ENCODE results near the gene GNAT2.
A peak's percentile ranks its signal among the peaks of the same experiment; 100 is the strongest.

The GNAT2 gene

DNA sequence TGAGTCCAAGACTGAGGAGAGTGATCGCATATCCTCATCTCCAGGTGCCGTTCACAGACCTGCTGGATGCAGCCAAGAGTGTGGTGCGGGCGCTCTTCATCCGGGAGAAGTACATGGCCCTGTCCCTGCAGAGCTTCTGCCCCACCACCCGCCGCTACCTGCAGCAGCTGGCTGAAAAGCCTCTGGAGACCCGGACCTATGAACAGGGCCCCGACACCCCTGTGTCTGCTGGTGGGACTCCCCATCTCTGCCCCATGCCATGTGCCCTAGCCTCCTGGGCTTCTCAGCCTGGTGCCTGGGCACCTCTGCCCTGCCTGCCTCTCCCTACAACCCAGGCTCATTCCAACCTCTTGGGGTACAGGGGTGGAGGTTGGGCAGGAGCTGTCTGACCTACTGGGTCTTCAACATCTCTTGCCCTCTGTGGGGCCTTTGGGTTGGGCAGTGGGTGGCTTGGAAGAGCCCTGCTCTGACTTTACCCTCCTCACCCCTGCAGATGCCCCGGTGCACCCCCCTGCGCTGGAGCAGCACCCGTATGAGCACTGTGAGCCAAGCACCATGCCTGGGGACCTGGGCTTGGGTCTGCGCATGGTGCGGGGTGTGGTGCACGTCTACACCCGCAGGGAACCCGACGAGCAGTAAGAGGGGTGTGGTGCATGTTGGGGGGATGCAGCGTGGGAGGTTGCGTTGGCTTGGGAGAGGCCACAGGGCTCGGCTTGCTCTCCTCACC lies 7.4 kb upstream of the GNAT2 start:
- DNase-seq = no peak

GRCh38 chr1:109625601-109626560 lies 6.5 kb upstream of the GNAT2 start:
- DNase-seq = peak; percentile 69

DNA sequence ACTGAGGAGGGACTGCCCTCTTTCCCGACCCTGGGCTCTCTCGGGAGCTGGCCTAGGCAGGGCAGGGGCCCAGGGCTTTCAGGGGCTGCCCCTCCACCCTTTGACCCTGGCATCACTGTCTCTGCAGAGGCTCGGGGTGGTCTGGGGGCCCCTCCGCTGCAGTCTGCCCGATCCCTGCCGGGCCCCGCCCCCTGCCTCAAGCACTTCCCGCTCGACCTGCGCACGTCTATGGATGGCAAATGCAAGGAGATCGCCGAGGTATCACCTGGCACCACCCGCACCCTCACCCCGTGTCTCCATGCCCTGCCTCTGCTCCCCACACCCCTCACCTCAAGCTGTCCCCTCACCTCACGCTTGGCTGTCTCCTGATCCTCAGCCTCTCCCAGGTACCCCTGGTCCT lies 5.8 kb upstream of the GNAT2 start:
- no peak for DNase-seq

- peak; percentile 62 for DNase-seq
Observed at GRCh38 chr1:109624201-109625010, 5.0 kb upstream of the GNAT2 start.

DNA sequence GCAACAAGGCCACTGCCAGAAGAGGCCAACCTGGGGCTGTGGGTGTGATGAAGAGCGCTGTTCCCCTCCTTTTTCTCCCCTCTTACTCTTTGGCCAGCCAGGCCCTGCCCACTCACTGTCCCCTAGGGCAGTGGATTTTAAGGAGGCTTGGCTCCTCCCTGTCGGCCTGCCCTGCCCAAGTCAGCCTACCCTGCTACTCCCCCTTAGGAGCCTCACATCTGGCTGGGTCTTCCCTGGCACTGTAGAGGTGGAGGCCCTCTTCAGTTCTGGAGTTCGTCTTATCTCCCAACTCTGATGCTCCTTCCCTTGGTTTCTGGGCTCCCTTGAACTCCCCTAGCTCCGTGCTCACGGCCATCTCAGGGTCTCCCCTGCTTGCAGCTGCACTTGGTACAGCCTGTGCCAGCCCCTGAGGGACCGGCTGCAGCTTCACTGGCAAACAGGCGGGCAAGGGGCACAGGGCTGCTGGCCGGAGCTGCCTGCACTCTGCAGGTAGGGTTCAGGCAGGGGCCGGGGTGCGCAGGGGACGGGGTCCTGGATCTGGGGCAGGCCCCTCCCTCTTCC lies 4.3 kb upstream of the GNAT2 start:
- DNase-seq = no peak

- no peak for DNase-seq
Observed at GRCh38 chr1:109622895-109623294, 3.5 kb upstream of the GNAT2 start.

DNA sequence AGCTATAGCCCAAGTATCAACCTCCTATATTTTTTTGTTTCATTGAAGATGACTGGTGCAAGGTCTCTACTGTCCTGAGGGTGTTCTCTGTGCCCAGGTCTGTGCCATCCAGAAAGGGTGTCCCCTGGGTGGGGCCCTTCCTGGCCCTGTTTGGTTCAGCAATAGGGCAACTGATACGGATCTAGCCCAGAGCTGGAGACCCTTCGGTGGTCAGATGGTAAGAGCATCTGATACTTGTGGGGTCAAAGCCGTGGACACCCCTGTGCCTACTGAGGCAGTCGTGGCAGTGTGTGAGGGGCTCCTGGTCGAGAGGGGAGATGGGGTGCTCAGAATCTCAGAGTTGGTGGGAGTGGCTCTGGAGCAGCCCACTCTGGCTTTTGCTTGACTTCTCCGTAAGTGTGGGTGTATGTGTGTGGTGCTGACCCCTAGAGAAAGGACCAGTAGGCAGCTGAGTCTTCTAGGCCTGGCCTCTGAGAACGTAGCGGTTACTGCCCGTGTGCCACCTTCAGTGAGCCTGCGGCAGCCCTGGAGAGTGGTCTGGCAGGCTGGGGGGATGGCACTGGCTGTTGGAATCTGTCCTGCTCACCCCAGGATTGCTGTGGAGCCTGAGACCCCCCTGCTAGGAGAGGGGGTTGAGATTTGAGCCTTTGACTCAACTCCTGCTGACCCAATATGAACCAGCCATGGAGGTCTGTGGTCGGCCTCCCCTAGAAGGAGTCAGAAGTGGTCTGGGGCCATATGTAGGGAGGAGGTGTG lies 2.9 kb upstream of the GNAT2 start:
- DNase-seq = no peak

DNA sequence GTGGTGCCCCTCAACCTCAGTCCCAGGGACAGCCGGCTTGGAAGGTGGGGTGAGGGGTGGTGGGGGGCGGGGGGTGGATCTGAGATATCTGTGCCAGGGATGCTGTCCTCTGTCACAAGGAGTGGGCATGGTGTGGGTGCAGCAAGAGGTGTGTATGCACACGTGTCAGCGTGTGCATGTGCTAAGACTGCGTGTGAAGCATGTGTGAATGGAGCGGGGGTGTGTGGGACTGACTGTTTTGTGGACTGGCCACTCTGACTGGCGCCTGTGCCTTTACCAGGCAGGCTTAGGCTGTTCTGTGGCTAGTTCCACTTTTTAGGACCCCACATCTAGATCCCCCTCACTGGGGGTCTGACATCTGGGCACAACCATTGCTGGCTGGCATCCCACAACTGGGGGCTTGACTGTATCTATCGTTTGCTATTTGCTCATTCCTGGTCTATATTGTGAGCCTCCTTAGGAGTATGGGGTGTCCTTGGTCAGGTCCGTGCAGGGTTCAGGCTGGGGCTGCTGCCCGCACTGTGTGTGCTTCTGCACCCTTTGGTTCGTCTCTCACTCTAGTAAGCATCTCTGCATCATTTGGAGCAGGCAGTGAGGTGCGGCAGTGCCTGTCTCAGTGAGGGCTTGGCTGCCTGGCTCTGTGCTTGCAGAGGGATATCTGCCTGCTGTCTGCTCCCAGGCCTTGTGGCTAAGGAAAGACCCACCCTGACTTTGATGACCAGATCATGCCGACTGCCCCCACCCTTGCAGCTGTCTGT lies 2.1 kb upstream of the GNAT2 start:
- DNase-seq = no peak

GRCh38 chr1:109620841-109621286 lies 1.4 kb upstream of the GNAT2 start:
- peak; percentile 95 for DNase-seq

DNA sequence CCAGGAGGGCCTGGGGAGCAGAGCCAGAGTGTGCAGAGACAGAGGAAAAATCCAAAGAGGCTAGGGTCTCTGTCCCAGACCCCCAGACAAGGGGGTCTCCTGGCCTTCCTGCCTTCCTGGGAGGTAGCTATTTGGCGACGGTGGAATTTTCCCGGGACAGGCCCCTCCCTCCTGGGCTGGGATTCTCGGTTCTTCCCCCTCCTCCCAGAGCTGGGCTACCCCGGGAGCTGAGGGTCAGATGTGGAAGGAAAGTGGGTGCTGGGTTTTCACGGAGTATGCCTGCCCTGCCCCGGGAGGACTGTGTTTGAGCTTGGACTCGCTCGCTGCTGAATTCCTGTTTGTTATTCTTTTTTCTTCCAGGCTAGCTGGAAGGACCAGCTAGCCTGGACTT lies 980 bp upstream of the GNAT2 start:
- DNase-seq = peak; percentile 72

DNA sequence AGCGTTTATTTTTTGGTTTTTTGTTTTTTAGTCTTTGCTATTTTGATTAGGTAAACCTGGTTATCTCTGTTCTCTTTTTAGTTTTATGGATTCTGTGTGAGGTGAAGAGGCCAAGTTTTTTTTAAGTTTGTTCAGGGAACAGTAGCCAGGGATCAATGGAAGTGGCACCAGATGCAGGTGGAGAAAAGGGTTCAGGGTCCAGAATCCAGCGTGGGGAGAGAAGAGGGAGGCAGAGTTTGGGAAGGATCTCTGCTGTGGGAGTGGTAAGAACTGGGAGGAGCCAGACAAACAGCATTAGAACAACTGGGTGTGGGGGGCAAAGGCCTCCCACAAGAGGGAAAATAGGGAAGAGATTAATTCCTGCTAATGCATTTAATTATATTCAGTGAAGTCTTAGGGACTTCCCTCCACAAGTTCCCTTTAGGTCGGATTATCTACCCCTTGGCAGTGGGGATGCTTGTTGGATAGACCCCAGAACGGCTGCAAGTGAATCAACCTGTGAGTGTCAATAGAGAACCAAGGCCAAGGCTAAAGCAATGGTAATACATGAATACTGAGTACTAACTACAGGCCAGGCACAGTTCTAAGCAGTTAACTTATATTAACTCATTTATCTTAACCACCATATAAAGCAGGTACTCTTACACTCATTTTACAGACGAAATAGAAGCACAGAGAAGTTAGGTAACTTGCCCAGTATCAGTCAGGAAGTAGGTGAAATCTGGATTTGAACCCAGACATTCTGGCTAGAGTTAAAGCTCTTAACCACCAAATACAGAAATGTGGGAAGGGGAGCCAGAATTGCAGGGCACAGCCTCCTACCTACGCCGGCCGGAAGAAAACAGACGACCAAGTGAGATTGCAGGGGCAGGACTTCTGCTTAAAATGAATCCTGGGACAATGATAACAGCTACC lies 498 bp downstream of the GNAT2 start:
- DNase-seq = no peak

DNA sequence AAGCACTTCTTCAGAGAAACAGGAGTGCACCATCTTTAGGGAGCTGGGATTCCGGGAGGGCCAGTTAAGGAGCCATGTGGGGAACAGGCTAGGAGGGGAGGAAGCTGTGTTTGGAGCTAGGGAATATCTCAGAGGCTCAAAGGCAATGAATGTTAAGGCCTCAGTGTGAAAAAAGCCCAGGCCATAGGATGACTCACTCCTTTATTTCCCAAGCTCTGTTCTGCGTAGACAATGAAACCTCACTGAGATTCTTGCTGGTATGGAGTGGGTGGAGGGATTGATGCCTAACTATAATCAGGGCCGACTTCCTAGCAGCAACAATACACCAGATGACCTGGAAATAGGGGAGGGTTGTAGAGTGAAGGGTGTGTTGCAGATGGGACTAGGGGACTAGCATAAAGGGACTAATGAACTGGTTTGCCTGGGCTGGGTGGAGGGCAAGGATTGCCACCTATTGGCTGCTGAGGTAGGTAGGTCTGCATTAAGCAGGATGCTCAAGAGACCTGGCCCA lies 2.1 kb downstream of the GNAT2 start:
- DNase-seq = no peak

DNA sequence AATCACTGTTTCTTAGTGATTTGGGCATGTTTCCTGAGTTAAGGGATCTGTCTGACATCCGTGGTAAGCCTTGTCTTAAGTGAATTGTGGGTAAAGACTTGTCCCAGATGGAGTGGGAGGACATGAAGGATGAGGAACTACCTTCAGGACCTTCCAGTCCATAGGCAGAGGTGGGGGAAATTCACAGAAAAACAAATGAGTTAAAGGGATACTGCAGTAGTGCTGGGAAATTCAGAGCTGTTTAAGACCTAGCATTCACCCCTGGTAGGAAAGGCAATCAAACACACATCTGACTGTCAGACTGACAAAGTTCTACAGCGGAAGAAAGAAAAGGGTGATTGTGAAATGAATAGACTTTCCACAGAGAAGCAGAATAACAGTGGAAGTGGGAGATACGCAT lies 3.0 kb downstream of the GNAT2 start:
- no peak for DNase-seq

DNA sequence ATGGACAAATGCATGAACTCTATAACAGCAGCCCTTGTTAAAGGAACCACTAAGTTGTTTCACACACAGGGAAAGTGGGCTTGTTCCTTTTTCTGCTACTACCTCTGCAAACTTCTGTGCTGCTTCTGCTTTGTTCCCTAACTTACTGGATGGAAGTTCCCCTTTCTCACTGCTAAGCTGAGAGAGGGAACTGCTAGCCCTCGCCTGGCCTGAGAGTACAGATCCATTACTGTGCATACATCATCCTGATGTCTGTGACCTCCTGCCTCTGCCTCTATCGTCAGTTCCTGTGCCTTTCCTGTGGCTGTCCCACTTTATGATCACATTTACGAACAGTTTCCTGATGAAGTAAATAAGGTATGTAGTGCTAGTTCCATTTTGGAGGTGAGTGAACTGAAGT lies 3.5 kb downstream of the GNAT2 start:
- no peak for DNase-seq

- DNase-seq = no peak
Observed at GRCh38 chr1:109613361-109614147, 5.9 kb downstream of the GNAT2 start.

DNA sequence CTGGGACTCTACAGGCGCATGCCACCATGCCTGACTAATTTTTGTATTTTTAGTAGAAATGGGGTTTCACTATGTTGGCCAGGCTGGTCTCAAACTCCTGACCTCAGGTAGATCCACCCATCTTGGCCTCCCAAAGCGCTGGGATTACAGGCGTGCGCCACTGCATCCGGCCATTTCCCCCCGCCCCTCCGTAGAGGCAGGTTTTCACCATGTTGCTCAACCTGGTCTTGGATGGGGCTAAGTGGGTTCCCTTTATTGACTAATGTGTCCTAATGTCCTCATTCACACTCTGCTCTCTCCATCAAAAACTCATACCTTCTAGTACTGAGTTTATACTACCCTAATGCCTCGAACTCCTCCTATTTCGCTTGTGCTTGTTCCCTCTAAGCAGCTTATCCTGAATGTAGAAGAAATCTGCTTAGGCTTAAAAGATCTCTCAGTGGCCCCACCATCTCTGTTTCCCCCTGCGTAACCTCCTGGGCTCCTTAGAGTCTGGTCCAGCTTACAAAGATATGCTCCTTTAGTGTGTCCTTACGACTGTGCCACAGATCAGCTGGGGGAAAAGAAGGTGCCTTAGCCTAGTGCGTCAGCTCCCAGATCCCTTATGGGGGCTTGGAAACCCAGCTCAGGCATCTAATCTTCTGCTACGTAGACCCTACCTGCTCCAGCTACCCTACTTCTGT lies 8.0 kb downstream of the GNAT2 start:
- DNase-seq = no peak

- DNase-seq = no peak
Observed at GRCh38 chr1:109610609-109611307, 8.7 kb downstream of the GNAT2 start.

GRCh38 chr1:109609881-109610280 lies 9.5 kb downstream of the GNAT2 start:
- no peak for DNase-seq

Data from eye (tissue), 1 donor.